Measurements from ENCODE around the gene AUTS2. TPM values are rescaled to one million over a fixed set of nuclear protein-coding genes. Genes with fewer than 3 reads are reported as not detected.

Gene AUTS2
- total RNA-seq, 1 experiment from 2014 or later: 50.0 TPM

DNA sequence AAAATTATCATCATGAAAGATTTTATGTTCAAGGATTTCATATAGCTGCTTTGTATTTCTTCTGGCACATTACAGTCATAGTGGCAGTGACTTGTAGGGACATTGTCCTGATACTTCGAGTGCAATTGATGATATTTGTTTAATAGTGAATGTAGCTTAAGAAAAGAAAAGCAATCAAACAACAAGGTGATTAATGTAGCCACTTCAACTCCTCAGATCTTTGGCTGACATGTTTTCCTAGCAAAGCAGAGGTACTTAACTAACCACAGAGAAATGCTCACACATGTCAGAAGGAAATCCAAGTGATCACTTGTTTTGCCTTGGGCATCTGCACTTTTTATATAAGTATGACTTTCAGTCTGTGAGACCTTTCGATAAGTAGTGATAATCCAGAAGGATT is 470.3 kb downstream of the AUTS2 start:
- Mint-ChIP-seq H3K4me3 (no peak overlapping the region), H3K36me3 (no peaks in the 10 kb centered on the region), H3K4me1 (no peaks in the 10 kb centered on the region), H3K27ac (no peak overlapping the region), H3K9me3 (no peaks in the 10 kb centered on the region), H3K27me3 (ENCODE audit: low read depth) (no peaks in the 10 kb centered on the region)
- ATAC-seq: no peak
- ChIA-PET CTCF (no interaction called here), POLR2A (interaction anchor here (0.8 kb wide), 1 partner anchor 9 kb away, joined by 5 read pairs; no protein-coding TSS in a partner anchor)
- DNase-seq (ENCODE audit: low spot score): no peak
- TF ChIP-seq, protein P1, sequence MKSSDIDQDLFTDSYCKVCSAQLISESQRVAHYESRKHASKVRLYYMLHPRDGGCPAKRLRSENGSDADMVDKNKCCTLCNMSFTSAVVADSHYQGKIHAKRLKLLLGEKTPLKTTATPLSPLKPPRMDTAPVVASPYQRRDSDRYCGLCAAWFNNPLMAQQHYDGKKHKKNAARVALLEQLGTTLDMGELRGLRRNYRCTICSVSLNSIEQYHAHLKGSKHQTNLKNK (CRISPR knock-in tag; IDR thresholded peaks at IDR 0.05): no peak
- TF ChIP-seq ZNF121 (CRISPR knock-in tag; IDR thresholded peaks at IDR 0.05): no peak
- TF ChIP-seq GRHL2 (CRISPR knock-in tag; IDR thresholded peaks at IDR 0.05; ENCODE audit: insufficient replicate concordance, severe bottlenecking): no peak
- TF ChIP-seq, protein P2, sequence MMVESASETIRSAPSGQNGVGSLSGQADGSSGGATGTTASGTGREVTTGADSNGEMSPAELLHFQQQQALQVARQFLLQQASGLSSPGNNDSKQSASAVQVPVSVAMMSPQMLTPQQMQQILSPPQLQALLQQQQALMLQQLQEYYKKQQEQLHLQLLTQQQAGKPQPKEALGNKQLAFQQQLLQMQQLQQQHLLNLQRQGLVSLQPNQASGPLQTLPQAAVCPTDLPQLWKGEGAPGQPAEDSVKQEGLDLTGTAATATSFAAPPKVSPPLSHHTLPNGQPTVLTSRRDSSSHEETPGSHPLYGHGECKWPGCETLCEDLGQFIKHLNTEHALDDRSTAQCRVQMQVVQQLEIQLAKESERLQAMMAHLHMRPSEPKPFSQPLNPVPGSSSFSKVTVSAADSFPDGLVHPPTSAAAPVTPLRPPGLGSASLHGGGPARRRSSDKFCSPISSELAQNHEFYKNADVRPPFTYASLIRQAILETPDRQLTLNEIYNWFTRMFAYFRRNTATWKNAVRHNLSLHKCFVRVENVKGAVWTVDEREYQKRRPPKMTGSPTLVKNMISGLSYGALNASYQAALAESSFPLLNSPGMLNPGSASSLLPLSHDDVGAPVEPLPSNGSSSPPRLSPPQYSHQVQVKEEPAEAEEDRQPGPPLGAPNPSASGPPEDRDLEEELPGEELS (CRISPR knock-in tag; IDR thresholded peaks at IDR 0.05): no peak
- no peak for TF ChIP-seq GTF2I (CRISPR knock-in tag; conservative IDR thresholded peaks at IDR 0.05)
- no peak for TF ChIP-seq ZNF138 (CRISPR knock-in tag; conservative IDR thresholded peaks at IDR 0.05)
- no peak for TF ChIP-seq TEAD4 (CRISPR knock-in tag; IDR thresholded peaks at IDR 0.05)

GRCh38 chr7:70069977-70070376 is 471.7 kb downstream of the AUTS2 start:
- no peaks in the 10 kb centered on the region for H3K36me3 Mint-ChIP-seq
- H3K4me3 Mint-ChIP-seq: no peak overlapping the region
- ATAC-seq (no peak), DNase-seq (ENCODE audit: low spot score) (no peak)
- POLR2A ChIA-PET: no interaction called here
- TF ChIP-seq, protein P1 (CRISPR knock-in tag; IDR thresholded peaks at IDR 0.05): no peak
- TF ChIP-seq JAZF1 (CRISPR knock-in tag; IDR thresholded peaks at IDR 0.05) (no peak), ATF3 (CRISPR knock-in tag; conservative IDR thresholded peaks at IDR 0.05) (no peak), ZBTB21 (CRISPR knock-in tag; IDR thresholded peaks at IDR 0.05; ENCODE audit: borderline replicate concordance) (no peak), SP1 (CRISPR knock-in tag; conservative IDR thresholded peaks at IDR 0.05) (no peak), CREM (CRISPR knock-in tag; IDR thresholded peaks at IDR 0.05) (no peak), ELF4 (CRISPR knock-in tag; IDR thresholded peaks at IDR 0.05; ENCODE audit: low read depth) (no peak), CREB1 (CRISPR knock-in tag; IDR thresholded peaks at IDR 0.05) (no peak), GTF2I (CRISPR knock-in tag; conservative IDR thresholded peaks at IDR 0.05) (no peak)
- TF ChIP-seq, protein P3, sequence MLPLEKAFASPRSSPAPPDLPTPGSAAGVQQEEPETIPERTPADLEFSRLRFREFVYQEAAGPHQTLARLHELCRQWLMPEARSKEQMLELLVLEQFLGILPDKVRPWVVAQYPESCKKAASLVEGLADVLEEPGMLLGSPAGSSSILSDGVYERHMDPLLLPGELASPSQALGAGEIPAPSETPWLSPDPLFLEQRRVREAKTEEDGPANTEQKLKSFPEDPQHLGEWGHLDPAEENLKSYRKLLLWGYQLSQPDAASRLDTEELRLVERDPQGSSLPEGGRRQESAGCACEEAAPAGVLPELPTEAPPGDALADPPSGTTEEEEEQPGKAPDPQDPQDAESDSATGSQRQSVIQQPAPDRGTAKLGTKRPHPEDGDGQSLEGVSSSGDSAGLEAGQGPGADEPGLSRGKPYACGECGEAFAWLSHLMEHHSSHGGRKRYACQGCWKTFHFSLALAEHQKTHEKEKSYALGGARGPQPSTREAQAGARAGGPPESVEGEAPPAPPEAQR (CRISPR knock-in tag; IDR thresholded peaks at IDR 0.05): no peak
- TF ChIP-seq, protein P4, sequence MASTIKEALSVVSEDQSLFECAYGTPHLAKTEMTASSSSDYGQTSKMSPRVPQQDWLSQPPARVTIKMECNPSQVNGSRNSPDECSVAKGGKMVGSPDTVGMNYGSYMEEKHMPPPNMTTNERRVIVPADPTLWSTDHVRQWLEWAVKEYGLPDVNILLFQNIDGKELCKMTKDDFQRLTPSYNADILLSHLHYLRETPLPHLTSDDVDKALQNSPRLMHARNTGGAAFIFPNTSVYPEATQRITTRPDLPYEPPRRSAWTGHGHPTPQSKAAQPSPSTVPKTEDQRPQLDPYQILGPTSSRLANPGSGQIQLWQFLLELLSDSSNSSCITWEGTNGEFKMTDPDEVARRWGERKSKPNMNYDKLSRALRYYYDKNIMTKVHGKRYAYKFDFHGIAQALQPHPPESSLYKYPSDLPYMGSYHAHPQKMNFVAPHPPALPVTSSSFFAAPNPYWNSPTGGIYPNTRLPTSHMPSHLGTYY (CRISPR knock-in tag; IDR thresholded peaks at IDR 0.05): no peak
- CTCF ChIA-PET: no interaction called here
- H3K4me1 Mint-ChIP-seq: no peaks in the 10 kb centered on the region
- no peak overlapping the region for H3K27ac Mint-ChIP-seq
- no peaks in the 10 kb centered on the region for H3K9me3 Mint-ChIP-seq
- no peaks in the 10 kb centered on the region for H3K27me3 Mint-ChIP-seq (ENCODE audit: low read depth)

- Mint-ChIP-seq H3K36me3 (no peaks in the 10 kb centered on the region), H3K9me3 (no peaks in the 10 kb centered on the region), H3K27ac (no peak overlapping the region), H3K4me1 (no peaks in the 10 kb centered on the region), H3K4me3 (no peak overlapping the region), H3K27me3 (ENCODE audit: low read depth) (no peaks in the 10 kb centered on the region)
- TF ChIP-seq SOX15 (CRISPR knock-in tag; IDR thresholded peaks at IDR 0.05) (no peak), ZNF425 (CRISPR knock-in tag; conservative IDR thresholded peaks at IDR 0.05) (no peak), ATF6 (CRISPR knock-in tag; IDR thresholded peaks at IDR 0.05) (no peak), ATF1 (CRISPR knock-in tag; IDR thresholded peaks at IDR 0.05) (no peak), NFE2L1 (CRISPR knock-in tag; IDR thresholded peaks at IDR 0.05) (no peak)
- DNase-seq (ENCODE audit: low spot score) (no peak), ATAC-seq (no peak)
- POLR2A ChIA-PET: no interaction called here
- CTCF ChIA-PET: no interaction called here
Observed at GRCh38 chr7:70071766-70072165, 473.5 kb downstream of the AUTS2 start.
